GM12874 (cell line): ENCODE data around the gene EHD3.

ENCODE experiments used
- TF ChIP-seq, protein P1 (sequence below): IDR thresholded peaks from 2 replicates; pipeline ENCODE4 v1.5.1; 2011; ENCODE audit warnings: low read depth, mild to moderate bottlenecking, control low read depth, low read length, moderate library complexity; ENCODE audit not compliant: insufficient read depth

The EHD3 gene

DNA sequence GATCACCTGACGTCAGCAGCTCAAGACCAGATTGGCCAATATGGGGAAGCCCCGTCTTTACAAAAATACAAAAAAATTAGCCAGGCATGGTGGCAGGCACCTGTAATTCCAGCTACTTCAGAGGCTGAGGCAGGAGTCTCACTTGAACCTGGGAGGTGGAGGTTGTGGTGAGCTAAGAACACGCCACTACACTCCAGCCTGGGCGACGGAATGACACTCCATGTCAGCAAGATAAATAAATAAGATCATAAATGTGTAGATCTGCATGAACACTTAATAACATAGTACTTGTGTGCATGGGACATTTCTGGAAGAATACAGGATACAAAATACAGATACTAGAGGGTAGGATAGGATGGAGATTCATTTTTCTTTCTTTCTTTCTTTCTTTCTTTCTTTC lies 9.1 kb downstream of the EHD3 start:
- TF ChIP-seq, protein P1, sequence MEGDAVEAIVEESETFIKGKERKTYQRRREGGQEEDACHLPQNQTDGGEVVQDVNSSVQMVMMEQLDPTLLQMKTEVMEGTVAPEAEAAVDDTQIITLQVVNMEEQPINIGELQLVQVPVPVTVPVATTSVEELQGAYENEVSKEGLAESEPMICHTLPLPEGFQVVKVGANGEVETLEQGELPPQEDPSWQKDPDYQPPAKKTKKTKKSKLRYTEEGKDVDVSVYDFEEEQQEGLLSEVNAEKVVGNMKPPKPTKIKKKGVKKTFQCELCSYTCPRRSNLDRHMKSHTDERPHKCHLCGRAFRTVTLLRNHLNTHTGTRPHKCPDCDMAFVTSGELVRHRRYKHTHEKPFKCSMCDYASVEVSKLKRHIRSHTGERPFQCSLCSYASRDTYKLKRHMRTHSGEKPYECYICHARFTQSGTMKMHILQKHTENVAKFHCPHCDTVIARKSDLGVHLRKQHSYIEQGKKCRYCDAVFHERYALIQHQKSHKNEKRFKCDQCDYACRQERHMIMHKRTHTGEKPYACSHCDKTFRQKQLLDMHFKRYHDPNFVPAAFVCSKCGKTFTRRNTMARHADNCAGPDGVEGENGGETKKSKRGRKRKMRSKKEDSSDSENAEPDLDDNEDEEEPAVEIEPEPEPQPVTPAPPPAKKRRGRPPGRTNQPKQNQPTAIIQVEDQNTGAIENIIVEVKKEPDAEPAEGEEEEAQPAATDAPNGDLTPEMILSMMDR: no peak

DNA sequence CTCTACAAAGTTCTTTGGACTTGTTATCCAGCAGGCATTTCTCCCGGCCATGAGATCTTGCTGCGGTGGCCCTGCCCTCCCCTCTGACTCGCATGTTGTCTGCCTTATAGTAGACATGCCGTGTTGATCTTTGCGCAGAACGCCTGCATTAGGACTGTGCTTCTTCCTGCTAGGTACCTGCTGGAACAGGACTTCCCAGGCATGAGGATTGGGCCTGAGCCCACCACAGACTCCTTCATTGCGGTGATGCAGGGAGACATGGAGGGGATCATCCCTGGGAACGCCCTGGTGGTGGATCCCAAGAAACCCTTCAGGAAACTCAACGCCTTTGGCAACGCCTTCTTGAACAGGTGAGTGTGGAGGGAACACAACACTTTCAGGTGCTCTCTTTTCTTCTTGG lies 10.1 kb downstream of the EHD3 start:
- TF ChIP-seq, protein P1: no peak

DNA sequence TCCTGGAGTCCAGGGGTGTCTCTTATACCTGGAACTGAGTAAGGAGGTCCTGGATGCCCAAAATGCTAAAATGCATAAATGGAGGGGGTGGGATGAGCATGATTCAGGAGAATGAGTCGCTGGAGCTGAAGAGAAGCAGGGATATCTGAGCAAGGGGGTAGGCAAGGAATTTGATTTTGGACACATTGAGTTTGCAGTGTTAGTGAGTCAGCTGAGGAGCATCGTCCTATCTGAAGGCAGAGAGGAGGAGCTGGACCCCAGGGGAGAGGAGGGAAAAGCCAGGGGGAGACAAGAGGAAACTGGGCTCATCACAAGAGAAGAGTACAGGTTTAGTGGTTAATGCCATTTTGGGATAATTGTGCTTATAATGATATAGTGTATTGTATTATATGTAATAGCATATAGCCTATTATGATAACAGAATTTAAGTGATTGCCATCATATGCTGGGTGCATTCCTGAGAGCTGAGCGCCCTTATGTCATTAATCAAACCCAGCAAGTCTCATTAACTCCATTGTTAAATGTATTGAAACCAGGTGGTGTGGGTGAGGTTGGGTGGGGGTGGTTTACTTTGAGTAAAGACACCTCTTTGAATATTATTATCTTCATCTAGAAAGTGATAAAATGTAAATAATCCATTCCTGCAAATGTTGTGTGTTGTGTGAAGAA lies 12.4 kb downstream of the EHD3 start:
- TF ChIP-seq, protein P1: no peak

DNA sequence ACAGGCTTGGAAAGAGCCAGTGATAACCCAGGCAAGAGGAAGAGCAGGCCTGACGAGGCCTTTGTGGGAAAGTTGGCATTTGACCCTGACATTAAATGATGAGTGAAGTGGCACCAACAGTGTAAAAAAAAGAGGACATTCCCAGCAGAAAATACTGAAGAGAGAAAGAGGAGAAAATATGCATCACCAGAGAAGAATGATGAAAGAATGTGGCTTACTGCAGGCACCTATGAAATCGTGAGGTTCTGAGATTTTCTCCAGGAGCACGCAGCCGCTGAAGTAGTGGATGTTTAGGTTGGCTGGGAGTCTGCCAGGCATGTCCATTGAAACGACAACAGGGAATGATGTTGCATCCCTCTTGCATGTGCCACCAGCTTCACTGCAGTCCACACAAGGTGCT lies 13.8 kb downstream of the EHD3 start:
- TF ChIP-seq, protein P1: no peak

DNA sequence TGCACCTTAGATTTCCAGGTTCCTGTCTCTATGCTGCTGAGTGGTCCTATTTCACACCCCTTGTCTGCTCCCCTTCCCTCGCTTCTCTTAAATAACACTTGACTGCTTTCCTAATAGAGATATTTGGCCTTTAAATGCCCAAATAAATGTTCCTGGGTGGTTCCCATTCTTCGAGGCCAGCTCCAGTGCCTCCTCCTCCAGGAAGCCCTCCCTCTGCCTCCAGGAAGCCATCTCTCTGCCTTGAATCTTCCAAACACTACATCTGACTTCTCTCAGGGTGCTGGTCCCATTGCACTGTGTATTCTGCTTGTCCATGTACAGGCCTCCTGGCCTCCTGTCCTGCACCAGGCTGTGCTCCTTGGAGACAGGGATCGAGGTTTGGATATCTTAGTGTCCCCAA lies 14.2 kb downstream of the EHD3 start:
- TF ChIP-seq, protein P1: no peak

DNA sequence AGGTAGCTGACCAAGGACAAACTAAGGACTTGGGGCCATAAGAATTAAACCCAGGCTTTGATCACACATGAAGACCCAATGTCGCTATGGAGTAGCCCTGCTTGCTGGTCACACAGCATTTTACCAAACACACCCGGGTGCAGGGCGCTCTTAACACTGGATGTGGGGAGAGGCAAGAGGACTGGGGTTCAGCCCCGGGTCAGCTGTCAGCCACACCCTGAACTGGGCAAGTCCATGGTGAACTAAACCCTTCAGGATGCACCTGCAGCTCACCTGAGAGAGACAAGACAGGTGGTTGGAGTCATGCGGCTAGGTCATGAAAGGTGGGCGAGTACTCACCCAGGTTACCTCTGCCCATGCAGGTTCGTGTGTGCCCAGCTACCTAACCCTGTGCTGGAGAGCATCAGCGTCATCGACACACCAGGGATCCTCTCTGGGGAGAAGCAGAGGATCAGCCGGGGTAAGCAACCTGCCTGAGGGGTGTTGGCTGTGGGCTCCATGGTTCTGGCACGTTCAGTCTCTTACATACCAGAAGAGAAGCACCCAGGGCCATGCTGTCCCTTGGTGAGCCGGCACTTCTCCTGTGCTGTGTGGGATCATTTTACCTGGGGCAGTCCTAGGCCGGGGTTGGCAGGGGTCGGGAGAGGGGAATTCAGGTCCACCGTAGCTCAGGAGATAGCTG lies 15.2 kb downstream of the EHD3 start:
- TF ChIP-seq, protein P1: no peak

DNA sequence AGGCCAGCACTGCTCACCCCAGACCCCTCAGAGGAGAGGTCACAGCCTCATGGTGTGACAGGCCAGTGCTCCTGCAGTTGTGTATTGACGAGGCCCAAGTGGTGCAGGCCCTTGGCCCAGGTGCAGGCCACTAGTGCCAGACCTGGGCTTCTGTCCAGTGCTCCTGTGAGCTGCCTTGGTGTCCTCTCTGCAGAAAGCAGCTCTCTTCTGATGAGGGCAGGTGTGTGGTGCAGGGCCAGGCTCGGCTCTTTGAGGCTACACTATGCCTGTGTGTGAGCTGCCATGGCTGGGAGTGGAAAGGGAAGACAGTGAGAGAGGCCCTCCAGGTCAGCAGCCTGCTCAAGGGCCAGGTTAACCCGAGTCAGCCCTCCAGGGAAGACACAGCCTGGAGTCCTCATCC lies 17.1 kb downstream of the EHD3 start:
- TF ChIP-seq, protein P1: no peak
